GM12878 (cell line): ENCODE measurements around the gene DAZAP1. TPM values are rescaled to one million over a fixed set of nuclear protein-coding genes. Genes with fewer than 3 reads are reported as not detected.

ENCODE experiments used
- ATAC-seq: fragments of 200-7000 bp; cut with Tn5 transposase; 3 replicates; pipeline ENCODE4 v1.9.1; 2020; ENCODE audit warnings: mild to moderate bottlenecking, moderate library complexity
- BruUV-seq: library from RNA; stranded (reverse); fragments of 400-500 nt; replicated peaks from 2 replicates; lab custom pipeline; 2021; lab: Mats Ljungman, UMichigan
- CTCF ChIA-PET: fragments of 300-600 bp; sonication (Branson Sonifier 250); formaldehyde crosslinking; extraction: SDS; loops from one replicate; lab custom pipeline; 2021; ENCODE audit warnings: inconsistent platforms; lab: Yijun Ruan, JAX
- POLR2A ChIA-PET: fragments of 350-600 bp; formaldehyde crosslinking; extraction: SDS; loops from one replicate; lab custom pipeline; 2021; ENCODE audit warnings: inconsistent platforms; lab: Charles Lee
- RAD21 ChIA-PET: fragments of 300-600 bp; sonication (Branson Sonifier 250); formaldehyde crosslinking; loops from one replicate; lab custom pipeline; 2023; ENCODE audit warnings: antibody characterized with exemption; ENCODE audit not compliant: unreplicated experiment; lab: Charles Lee
- SMC1A ChIA-PET: fragments of 300-600 bp; sonication (Branson Sonifier 250); formaldehyde crosslinking; loops from one replicate; lab custom pipeline; 2023; ENCODE audit not compliant: unreplicated experiment, uncharacterized antibody; lab: Charles Lee
- DNase-seq: peaks from one replicate; pipeline ENCODE4 v3.0.0-alpha.2; 2011; ENCODE audit warnings: low read depth, low spot score
- FAIRE-seq: peaks from 3 replicates; lab custom pipeline; 2011; peaks lifted over from hg19 to GRCh38; lab: Jason Lieb, UNC
- H2AFZ ChIP-seq: 2 replicates; pipeline ENCODE4 v1.6.0; 2011; ENCODE audit warnings: low read depth, low read length, control low read depth; ENCODE audit not compliant: control insufficient read depth
- H3K27ac ChIP-seq: 2 replicates; pipeline ENCODE4 v1.5.1; 2011; ENCODE audit warnings: control low read depth; ENCODE audit not compliant: control insufficient read depth, insufficient read depth
- H3K27me3 ChIP-seq, 2 experiments: replicated peaks in 1 of 2; 2 replicates each; pipeline versions ENCODE4 v1.6.0 to v1.6.1; 2011; ENCODE audit warnings: low read length in 1 of 2; ENCODE audit not compliant: control insufficient read depth in 2 of 2, insufficient read depth in 2 of 2
- H3K36me3 ChIP-seq, 2 experiments: 2 replicates each; pipeline ENCODE4 v1.5.1; 2011; ENCODE audit warnings: low read length in 1 of 2; ENCODE audit not compliant: control insufficient read depth in 2 of 2, insufficient read depth in 2 of 2
- H3K4me1 ChIP-seq: 2 replicates; pipeline ENCODE4 v1.6.1; 2011; ENCODE audit warnings: mild to moderate bottlenecking, low read length, moderate library complexity, mixed read lengths; ENCODE audit not compliant: control insufficient read depth, insufficient read depth
- H3K4me2 ChIP-seq: 2 replicates; pipeline ENCODE4 v1.6.0; 2011; ENCODE audit warnings: control low read depth; ENCODE audit not compliant: control insufficient read depth, insufficient read depth
- H3K4me3 ChIP-seq: fragments of 200-600 bp; sonication (generic); 2 replicates; pipeline ENCODE4 v1.5.1; 2016
- H3K79me2 ChIP-seq: 2 replicates; pipeline ENCODE4 v1.6.0; 2011; ENCODE audit warnings: low read length; ENCODE audit not compliant: control insufficient read depth, insufficient read depth
- H3K9ac ChIP-seq: 2 replicates; pipeline ENCODE4 v1.8.0; 2011; ENCODE audit warnings: low read length, control low read depth, mixed read lengths; ENCODE audit not compliant: control insufficient read depth, insufficient read depth
- H3K9me3 ChIP-seq: replicated peaks from 3 replicates; pipeline ENCODE4 v1.5.1; 2011; ENCODE audit warnings: mild to moderate bottlenecking, low read length; ENCODE audit not compliant: control insufficient read depth, insufficient read depth
- H4K20me1 ChIP-seq: 2 replicates; pipeline ENCODE4 v1.6.0; 2011; ENCODE audit not compliant: control insufficient read depth, insufficient read depth
- CTCF ChIP-seq, 3 experiments: IDR thresholded peaks in 2 of 3; conservative IDR thresholded peaks in 1 of 3; 2 replicates each; pipeline ENCODE4 v1.5.1; 2011; ENCODE audit warnings: low read depth in 3 of 3, low read length in 3 of 3, mild to moderate bottlenecking in 3 of 3, control low read depth in 2 of 3, moderate library complexity in 2 of 3, inconsistent platforms in 1 of 3, mixed read lengths in 1 of 3; ENCODE audit not compliant: control insufficient read depth in 2 of 3, insufficient read depth in 1 of 3; ENCODE audit errors: extremely low read depth in 1 of 3
- POLR2A ChIP-seq: IDR thresholded peaks from 2 replicates; pipeline ENCODE4 v1.6.1; 2011; ENCODE audit warnings: low read depth, mild to moderate bottlenecking, low read length
- RFX5 ChIP-seq: IDR thresholded peaks from 2 replicates; pipeline ENCODE4 v1.6.1; 2011; ENCODE audit warnings: low read depth, low read length, improper control_type of control experiment
- SP1 ChIP-seq: IDR thresholded peaks from one replicate; pipeline ENCODE4 v1.6.1; 2011; ENCODE audit warnings: low read depth, low read length
- USF1 ChIP-seq: IDR thresholded peaks from 2 replicates; pipeline ENCODE4 v1.6.1; 2011; ENCODE audit warnings: borderline replicate concordance, low read depth, mild to moderate bottlenecking, moderate library complexity, mixed read lengths, low read length; ENCODE audit not compliant: insufficient read depth; ENCODE audit errors: extremely low read length
- ZNF274 ChIP-seq: IDR thresholded peaks from one replicate; pipeline ENCODE4 v1.8.0; 2011; ENCODE audit not compliant: insufficient read length, insufficient read depth
- WGBS: methylation state at CpG from one replicate; pipeline ENCODE4 v1.1.6; 2016; ENCODE audit warnings: low lambda C conversion rate; ENCODE audit not compliant: insufficient replicate concordance, insufficient coverage; ENCODE audit errors: missing lambda C conversion rate; 5-methylcytosine and 5-hydroxymethylcytosine counted together
- in situ Hi-C: fragments of 300-500 bp; cut with MboI; formaldehyde crosslinking; loops from 9 replicates; pipeline ENCODE4 v1.14.3; 2018; ENCODE audit warnings: mixed read lengths
- intact Hi-C: fragments of 100-400 bp; cut with micrococcal nuclease; formaldehyde crosslinking; loops from one replicate; pipeline ENCODE4 v1.14.2; 2022; ENCODE audit not compliant: unreplicated experiment
- polyA plus RNA-seq, 11 experiments: library from polyadenylated mRNA; depleted of rRNA in 4 of 11; unstranded in 6 of 11; stranded (reverse) in 5 of 11; fragments of >200 nt; fragmentation: Nextera tagmentation in 4 of 11; fragmentation: Illumina TruSeq in 1 of 11; extraction: Ambion mirVana in 4 of 11; extraction: Trizol in 1 of 11; gene quantifications; 1 replicate in 1 of 11; 2 replicates in 10 of 11; pipeline versions ENCODE4 v1.2.1 to v1.2.3, GENCODE V29; 2011 to 2016; ENCODE audit warnings: inconsistent platforms in 2 of 11, missing spikeins in 2 of 11, low read depth in 1 of 11
- total RNA-seq, 4 experiments: library from RNA; depleted of rRNA in 3 of 4; stranded (reverse); fragments of >200 nt in 3 of 4; fragmentation: Illumina TruSeq in 1 of 4; extraction: Trizol in 1 of 4; gene quantifications; 2 replicates each; pipeline versions ENCODE4 v1.2.1 to v1.2.3, GENCODE V29; 2013 to 2021

DAZAP1 gene
- total and polyA plus RNA-seq, 10 of the 15 experiments (the other 5 are each of a cell fraction or from before 2014, with no cell fraction given) = 9.9 to 240 (median 92.3) TPM

- BruUV-seq = no TSS peak
- no peak overlapping the region for H3K9ac ChIP-seq
- no peak overlapping the region for H2AFZ ChIP-seq
- TF ChIP-seq RFX5 (no peak), SP1 (no peak), ZNF274 (no peak)
- in situ Hi-C loops = no loop called here
- ATAC-seq (no peak), FAIRE-seq (no peak), DNase-seq (no peak)
- H3K79me2 ChIP-seq = no peaks in the 10 kb centered on the region
- intact Hi-C loops = no loop called here
- SMC1A ChIA-PET = no interaction called here
- H3K4me2 ChIP-seq = no peak overlapping the region
- peaks cover 0 to 2% of the 10 kb centered on the region in 2 experiments; a peak in 2 of 4 replicates for H3K27me3 ChIP-seq
- no peaks in the 10 kb centered on the region for H3K36me3 ChIP-seq
- no peak overlapping the region for H3K4me3 ChIP-seq
- no peaks in the 10 kb centered on the region for H3K9me3 ChIP-seq
- RAD21 ChIA-PET = no interaction called here
- H3K4me1 ChIP-seq = no peaks in the 10 kb centered on the region
- H4K20me1 ChIP-seq = no peaks in the 10 kb centered on the region
- POLR2A ChIA-PET = interaction anchor here (0.6 kb wide), 1 partner anchor 17 kb away, joined by 4 read pairs; no protein-coding TSS in a partner anchor
- H3K27ac ChIP-seq = no peak overlapping the region
- CTCF ChIA-PET = no interaction called here
- WGBS = 64% methylated on average over 24 of the region's 24 CpGs
These were observed 54.5 kb downstream of the DAZAP1 start for GRCh38 chr19:1461862-1462261.

GRCh38 chr19:1465191-1466016 is 58.0 kb downstream of the DAZAP1 start:
- intact Hi-C loops = no loop called here
- Histone ChIP-seq H3K79me2 (no peaks in the 10 kb centered on the region), H3K27me3 (peaks cover 7 to 12% of the 10 kb centered on the region in 2 experiments), H3K4me1 (no peaks in the 10 kb centered on the region; the same call in 1 of the 2 replicates), H3K4me3 (no peak overlapping the region), H3K36me3 (no peaks in the 10 kb centered on the region), H3K27ac (no peak overlapping the region), H3K9me3 (no peaks in the 10 kb centered on the region), H3K9ac (no peak overlapping the region), H3K4me2 (no peak overlapping the region), H2AFZ (no peak overlapping the region), H4K20me1 (no peaks in the 10 kb centered on the region)
- BruUV-seq = no TSS peak
- no peak for FAIRE-seq
- CTCF ChIA-PET = interaction anchor here (1.1 kb wide), 1 partner anchor 41 kb away, joined by 3 read pairs; no protein-coding TSS in a partner anchor
- 57% methylated on average over 82 of the region's 83 CpGs for WGBS
- POLR2A ChIA-PET = interaction anchor here (0.5 kb wide), 1 partner anchor 138 kb away, joined by 4 read pairs; no protein-coding TSS in a partner anchor
- no peak for DNase-seq
- peak; percentile 66 for ATAC-seq
- no peak for TF ChIP-seq USF1
- peak in 2 of 3 experiments; percentile 10 to 36; a peak in 2 of 6 replicates for TF ChIP-seq CTCF (IDR thresholded peaks at IDR 0.05 in 2 of 3, conservative IDR thresholded peaks at IDR 0.05 in 1 of 3; ENCODE audit: control insufficient read depth in 2 of 3, extremely low read depth in 1 of 3, insufficient read depth in 1 of 3, low read depth in 3 of 3, low read length in 3 of 3)
- TF ChIP-seq POLR2A = peak; percentile 18; the same call in 1 of the 2 replicates
- RAD21 ChIA-PET = no interaction called here
- in situ Hi-C loops = no loop called here
- SMC1A ChIA-PET = no interaction called here
